ENCODE results near the gene SAPCD2.

The SAPCD2 gene

GRCh38 chr9:137015540-137015930 is 54.8 kb downstream of the SAPCD2 start:
- no peak for DNase-seq
- TF ChIP-seq EZH2phosphoT487 (IDR thresholded peaks at IDR 0.05; ENCODE audit: low read length): no peak
- TF ChIP-seq CTCF (IDR thresholded peaks at IDR 0.05; ENCODE audit: low read length): no peak
- TF ChIP-seq EZH2 (optimal IDR thresholded peaks at IDR 0.05; ENCODE audit: low read depth, low read length): no peak
- H3F3A ChIP-seq (ENCODE audit: insufficient read depth, low read length): no peaks in the 10 kb centered on the region

GRCh38 chr9:137014776-137015539 is 55.4 kb downstream of the SAPCD2 start:
- Histone ChIP-seq H3F3A (ENCODE audit: insufficient read depth, low read length) (no peaks in the 10 kb centered on the region), H3K9me3 (replicated peaks; ENCODE audit: insufficient read depth, low read length) (no peaks in the 10 kb centered on the region), H4K20me1 (ENCODE audit: insufficient read depth, low read length) (no peaks in the 10 kb centered on the region)

More at GRCh38 chr9:137015540-137015930, 54.8 kb downstream of the SAPCD2 start:
- H4K20me1 ChIP-seq (ENCODE audit: insufficient read depth, low read length): no peaks in the 10 kb centered on the region
- no peaks in the 10 kb centered on the region for H3K4me1 ChIP-seq (ENCODE audit: low read length)
- no peak overlapping the region for H3K9ac ChIP-seq (ENCODE audit: low read length)
- no peaks in the 10 kb centered on the region for H3K9me3 ChIP-seq (replicated peaks; ENCODE audit: insufficient read depth, low read length)
- no peak overlapping the region for H3K4me2 ChIP-seq (ENCODE audit: low read depth, low read length)
- no peaks in the 10 kb centered on the region for H3K36me3 ChIP-seq (replicated peaks; ENCODE audit: insufficient read depth, low read length)
- H3K4me3 ChIP-seq (ENCODE audit: low read length): no peak overlapping the region
- H3K27me3 ChIP-seq (replicated peaks; ENCODE audit: insufficient read depth, low read length): peaks cover 46% of the 10 kb centered on the region
- H2AFZ ChIP-seq (ENCODE audit: low read length): no peak overlapping the region
- no peaks in the 10 kb centered on the region for H3K79me2 ChIP-seq (ENCODE audit: low read length)
- no peaks in the 10 kb centered on the region for H3K9me2 ChIP-seq (replicated peaks; ENCODE audit: insufficient read depth, low read length)
- no peak overlapping the region for H3K27ac ChIP-seq (ENCODE audit: low read length)

GRCh38 chr9:137014166-137014565 is 56.2 kb downstream of the SAPCD2 start:
- H3K27ac ChIP-seq (ENCODE audit: low read length): no peak overlapping the region
- DNase-seq: no peak
- no peaks in the 10 kb centered on the region for H3K4me1 ChIP-seq (ENCODE audit: low read length)
- H3K36me3 ChIP-seq (replicated peaks; ENCODE audit: insufficient read depth, low read length): no peaks in the 10 kb centered on the region
- no peaks in the 10 kb centered on the region for H3K9me2 ChIP-seq (replicated peaks; ENCODE audit: insufficient read depth, low read length)
- no peak overlapping the region for H3K4me2 ChIP-seq (ENCODE audit: low read depth, low read length)
- H3K4me3 ChIP-seq (ENCODE audit: low read length): no peak overlapping the region
- H3K79me2 ChIP-seq (ENCODE audit: low read length): no peaks in the 10 kb centered on the region
- no peak overlapping the region for H3K9ac ChIP-seq (ENCODE audit: low read length)
- peaks cover 34% of the 10 kb centered on the region for H3K27me3 ChIP-seq (replicated peaks; ENCODE audit: insufficient read depth, low read length)
- H4K20me1 ChIP-seq (ENCODE audit: insufficient read depth, low read length): no peaks in the 10 kb centered on the region
- no peak overlapping the region for H2AFZ ChIP-seq (ENCODE audit: low read length)
- TF ChIP-seq CTCF (IDR thresholded peaks at IDR 0.05; ENCODE audit: low read length): no peak
- no peak for TF ChIP-seq EZH2 (optimal IDR thresholded peaks at IDR 0.05; ENCODE audit: low read depth, low read length)
- TF ChIP-seq EZH2phosphoT487 (IDR thresholded peaks at IDR 0.05; ENCODE audit: low read length): no peak
- H3K9me3 ChIP-seq (replicated peaks; ENCODE audit: insufficient read depth, low read length): no peaks in the 10 kb centered on the region
- H3F3A ChIP-seq (ENCODE audit: insufficient read depth, low read length): no peaks in the 10 kb centered on the region

More at GRCh38 chr9:137014776-137015539, 55.4 kb downstream of the SAPCD2 start:
- no peaks in the 10 kb centered on the region for H3K9me2 ChIP-seq (replicated peaks; ENCODE audit: insufficient read depth, low read length)
- no peaks in the 10 kb centered on the region for H3K79me2 ChIP-seq (ENCODE audit: low read length)
- H3K36me3 ChIP-seq (replicated peaks; ENCODE audit: insufficient read depth, low read length): no peaks in the 10 kb centered on the region
- no peak for DNase-seq
- TF ChIP-seq CTCF (IDR thresholded peaks at IDR 0.05; ENCODE audit: low read length) (no peak), EZH2phosphoT487 (IDR thresholded peaks at IDR 0.05; ENCODE audit: low read length) (no peak), EZH2 (optimal IDR thresholded peaks at IDR 0.05; ENCODE audit: low read depth, low read length) (no peak)
- H3K9ac ChIP-seq (ENCODE audit: low read length): no peak overlapping the region
- no peak overlapping the region for H2AFZ ChIP-seq (ENCODE audit: low read length)
- H3K4me1 ChIP-seq (ENCODE audit: low read length): no peaks in the 10 kb centered on the region
- no peak overlapping the region for H3K27ac ChIP-seq (ENCODE audit: low read length)
- H3K4me2 ChIP-seq (ENCODE audit: low read depth, low read length): no peak overlapping the region
- peaks cover 42% of the 10 kb centered on the region for H3K27me3 ChIP-seq (replicated peaks; ENCODE audit: insufficient read depth, low read length)
- H3K4me3 ChIP-seq (ENCODE audit: low read length): no peak overlapping the region

All from MM.1S (cell line).